Cardiac fibroblast (primary cell): ENCODE results near the gene PCF11.
A peak's percentile ranks its signal among the peaks of the same experiment; 100 is the strongest.

Experiments used
- DNase-seq, 2 donors: peaks; one replicate each; pipeline versions ENCODE4 v3.0.0 to v3.0.0-alpha.2; 2010; ENCODE audit warnings: low read depth in 2 of 2
- H3K4me3 ChIP-seq, 2 donors: replicated peaks in 1 of 2; 1 replicate in 1 of 2; 2 replicates in 1 of 2; pipeline ENCODE4 v1.5.1; 2011; ENCODE audit warnings: low read depth in 2 of 2, low read length in 2 of 2, mild to moderate bottlenecking in 2 of 2, moderate library complexity in 1 of 2
- CTCF ChIP-seq: IDR thresholded peaks from one replicate; pipeline ENCODE4 v1.5.1; 2011; ENCODE audit warnings: low read depth, mild to moderate bottlenecking, low read length, inconsistent platforms

PCF11 gene

DNA sequence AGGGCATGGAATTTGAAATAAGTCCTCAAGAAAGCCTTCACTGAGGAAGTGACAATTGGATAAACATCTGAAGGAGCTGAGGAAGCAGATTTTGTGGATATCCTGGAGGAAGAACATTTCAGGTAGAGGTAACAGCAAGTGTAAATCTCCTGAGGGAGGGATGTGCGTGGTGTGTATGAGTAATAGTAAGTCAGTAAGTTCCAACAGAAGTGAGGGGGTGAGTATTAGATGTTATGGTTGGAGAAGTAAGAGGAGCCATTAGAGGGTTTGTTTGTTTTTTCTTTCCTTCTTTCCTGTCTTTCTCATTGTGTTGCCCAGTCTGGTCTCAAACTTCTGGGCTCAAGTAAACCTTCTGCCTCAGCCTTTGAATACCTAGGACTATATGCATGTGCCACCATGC, 65.6 kb downstream of the PCF11 start:
- no peak for TF ChIP-seq CTCF
- peak in 1 of 2 donors; percentile 9 for DNase-seq
- H3K4me3 ChIP-seq: no peak overlapping the region

DNA sequence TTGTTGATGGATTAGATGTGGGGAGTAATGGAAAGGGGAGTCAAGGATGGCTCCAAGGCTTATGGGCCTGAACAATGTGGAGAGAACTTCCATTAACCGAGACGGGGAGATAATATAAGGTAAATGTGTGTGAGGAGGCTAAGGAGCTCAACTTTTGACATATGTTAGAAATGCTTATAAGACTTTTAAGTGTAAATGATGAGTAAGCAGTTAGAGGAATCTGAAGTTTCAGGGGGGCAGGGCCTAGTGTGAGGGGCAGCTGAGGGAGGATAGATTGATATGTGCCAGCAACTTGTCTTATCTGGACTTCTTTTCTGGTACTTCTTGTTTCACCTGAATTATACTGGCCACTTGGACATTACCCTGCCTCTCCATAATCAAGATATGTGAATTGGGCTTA, 66.5 kb downstream of the PCF11 start:
- TF ChIP-seq CTCF: no peak
- no peak for DNase-seq
- H3K4me3 ChIP-seq: no peak overlapping the region

DNA sequence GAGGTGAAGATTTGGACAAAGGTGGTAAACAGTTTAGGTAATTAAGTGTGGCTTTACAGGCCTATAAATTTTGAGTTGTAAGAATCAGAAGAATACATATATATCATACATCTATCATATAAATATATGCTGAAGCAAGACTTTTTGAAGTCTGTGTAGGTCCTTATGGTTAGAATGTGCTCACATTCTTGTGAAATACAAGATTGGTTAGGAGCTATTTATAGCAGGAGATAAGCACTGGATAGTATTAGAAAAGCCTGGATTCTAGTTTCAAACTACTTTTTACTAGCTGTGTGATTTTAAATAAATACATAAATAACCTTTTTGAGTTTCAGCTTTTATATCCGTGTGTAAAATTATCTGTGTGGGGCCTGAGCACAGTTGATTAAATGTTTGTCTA, 78.9 kb downstream of the PCF11 start:
- no peak for TF ChIP-seq CTCF
- H3K4me3 ChIP-seq: no peak overlapping the region
- peak in 1 of 2 donors; percentile 38 for DNase-seq
